Stimulated activated CD4-positive, alpha-beta T cell treated with anti-CD3 and anti-CD28 coated beads, Interleukin-12 subunit alpha, Interleukin-12 subunit beta, amount 100 ng/mL, for 24 hours (primary cell): ENCODE results near the gene MAP3K20.
"Not testable (repeated sequence)": the region's sequence is repeated elsewhere in the genome, so short reads cannot be mapped to it uniquely, and the experiment has no call there.

Experiments
- DNase-seq, 2 experiments: peaks; one replicate each; pipeline ENCODE4 v3.0.0-alpha.2; 2020; ENCODE audit warnings: low read depth in 2 of 2

Gene MAP3K20

GRCh38 chr2:173281898-173282297, 206.3 kb downstream of the MAP3K20 start:
- DNase-seq = not testable (repeated sequence)

- no peak for DNase-seq
Measured at GRCh38 chr2:173282795-173283545, 207.3 kb downstream of the MAP3K20 start.

GRCh38 chr2:173286153-173286809, 210.6 kb downstream of the MAP3K20 start:
- no peak for DNase-seq

- no peak for DNase-seq
Measured at GRCh38 chr2:173287594-173287993, 211.9 kb downstream of the MAP3K20 start.

- DNase-seq = peak in 1 of 2 experiments; percentile 2
Measured at GRCh38 chr2:173288561-173288960, 212.9 kb downstream of the MAP3K20 start.

- DNase-seq = no peak
Measured at GRCh38 chr2:173290046-173290445, 214.4 kb downstream of the MAP3K20 start.

- DNase-seq = no peak
Measured at GRCh38 chr2:173290518-173290917, 214.9 kb downstream of the MAP3K20 start.

- no peak for DNase-seq
Measured at GRCh38 chr2:173291412-173291811, 215.8 kb downstream of the MAP3K20 start.

GRCh38 chr2:173296235-173296634, 220.6 kb downstream of the MAP3K20 start:
- DNase-seq = no peak

GRCh38 chr2:173298536-173299097, 223.0 kb downstream of the MAP3K20 start:
- DNase-seq = no peak

- no peak for DNase-seq
Measured at GRCh38 chr2:173299764-173300163, 224.1 kb downstream of the MAP3K20 start.

GRCh38 chr2:173300458-173300857, 224.8 kb downstream of the MAP3K20 start:
- DNase-seq = no peak

GRCh38 chr2:173301549-173301948, 225.9 kb downstream of the MAP3K20 start:
- not testable (repeated sequence) for DNase-seq

- no peak for DNase-seq
Measured at GRCh38 chr2:173305303-173305702, 229.7 kb downstream of the MAP3K20 start.

- DNase-seq = no peak
Measured at GRCh38 chr2:173307293-173307692, 231.6 kb downstream of the MAP3K20 start.

GRCh38 chr2:173309370-173309769, 233.7 kb downstream of the MAP3K20 start:
- not testable (repeated sequence) for DNase-seq

- no peak for DNase-seq
Measured at GRCh38 chr2:173311844-173312606, 236.4 kb downstream of the MAP3K20 start.
